D341Med (cell line): ENCODE results near the gene OSBPL1A.
"Not testable (repeated sequence)": the region's sequence is repeated elsewhere in the genome, so short reads cannot be mapped to it uniquely, and the experiment has no call there.

Experiments used
- DNase-seq: peaks from one replicate; pipeline ENCODE4 v3.0.0; 2012; ENCODE audit warnings: low spot score

Gene OSBPL1A

GRCh38 chr18:24397131-24397693, 412 bp downstream of the OSBPL1A start:
- peak; percentile 80 for DNase-seq

DNA sequence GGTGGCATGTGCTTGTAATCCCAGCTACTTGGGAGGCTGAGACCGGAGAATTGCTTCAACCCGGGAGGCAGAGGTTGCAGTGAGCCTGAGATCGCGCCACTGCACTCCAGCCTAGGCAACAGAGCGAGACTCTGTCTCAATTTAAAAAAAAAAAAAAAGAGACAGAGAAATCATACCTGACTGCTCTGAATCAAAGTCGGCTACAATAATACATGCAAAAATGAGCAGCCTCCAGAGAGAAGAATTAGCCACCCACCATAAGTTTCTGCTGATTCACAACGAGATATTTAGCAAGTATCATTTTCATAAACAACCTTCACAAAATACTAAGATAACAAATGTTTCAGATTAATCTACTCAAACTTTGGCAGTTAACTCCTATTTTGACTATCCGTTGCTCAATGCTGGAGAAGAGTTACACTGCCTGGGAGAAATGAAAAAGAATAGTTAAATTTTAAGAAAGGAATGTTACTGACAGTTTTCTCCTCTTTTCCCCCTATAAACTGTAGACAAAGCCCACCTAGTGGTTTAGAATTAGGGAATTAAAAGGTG, 1.5 kb downstream of the OSBPL1A start:
- no peak for DNase-seq

GRCh38 chr18:24395049-24395795, 2.4 kb downstream of the OSBPL1A start:
- no peak for DNase-seq

GRCh38 chr18:24388957-24389356, 8.7 kb downstream of the OSBPL1A start:
- DNase-seq = no peak

- DNase-seq = no peak
These were observed 10.9 kb downstream of the OSBPL1A start for GRCh38 chr18:24386681-24387080.

DNA sequence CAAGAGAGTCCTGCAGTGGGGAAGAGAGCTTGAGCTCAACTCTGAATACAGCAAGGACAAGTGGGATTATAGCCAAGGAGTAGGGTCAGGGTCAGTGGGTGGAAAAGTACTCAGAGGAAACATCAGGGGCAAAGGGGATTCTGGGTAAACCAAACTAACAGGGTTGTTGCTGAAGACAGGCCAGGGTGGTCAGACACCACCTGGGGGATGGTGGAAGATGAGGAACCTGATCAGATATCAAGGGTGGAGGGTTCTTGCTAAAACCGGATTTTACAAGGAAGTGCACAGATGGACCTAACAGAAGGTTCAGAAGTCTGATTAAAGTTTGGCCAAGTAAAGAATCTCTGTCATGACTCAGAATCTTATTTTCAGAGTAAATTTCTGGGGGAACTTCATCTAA, 16.5 kb downstream of the OSBPL1A start:
- DNase-seq = no peak

DNA sequence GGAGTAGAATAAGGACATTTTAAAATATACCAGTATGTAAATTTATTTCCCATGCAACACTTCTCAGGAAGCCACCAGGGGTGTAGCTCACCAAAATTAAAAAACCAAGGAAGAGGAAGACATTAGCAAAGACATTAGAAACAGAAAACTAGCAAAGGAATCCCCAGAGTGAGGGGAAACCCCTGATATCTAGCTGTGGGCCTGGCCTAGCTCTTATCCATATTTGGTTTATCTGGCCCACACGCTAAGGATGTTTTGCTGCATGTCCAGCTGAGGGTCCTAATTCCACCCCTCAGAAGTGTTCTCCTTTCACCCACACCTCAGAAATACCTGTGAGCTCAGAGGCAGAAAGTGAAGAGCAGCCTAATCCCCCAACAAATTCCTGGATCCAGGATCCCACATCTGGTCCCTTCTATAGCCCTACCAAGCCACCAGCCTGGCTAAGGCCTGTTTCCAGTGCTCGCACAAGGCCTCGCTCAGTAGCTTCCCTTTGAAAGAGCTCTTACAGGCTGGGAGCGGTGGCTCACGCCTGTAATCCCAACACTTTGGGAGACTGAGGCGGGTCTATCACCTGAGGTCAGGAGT, 17.4 kb downstream of the OSBPL1A start:
- DNase-seq = no peak

GRCh38 chr18:24378598-24378997, 19.0 kb downstream of the OSBPL1A start:
- DNase-seq = no peak

DNA sequence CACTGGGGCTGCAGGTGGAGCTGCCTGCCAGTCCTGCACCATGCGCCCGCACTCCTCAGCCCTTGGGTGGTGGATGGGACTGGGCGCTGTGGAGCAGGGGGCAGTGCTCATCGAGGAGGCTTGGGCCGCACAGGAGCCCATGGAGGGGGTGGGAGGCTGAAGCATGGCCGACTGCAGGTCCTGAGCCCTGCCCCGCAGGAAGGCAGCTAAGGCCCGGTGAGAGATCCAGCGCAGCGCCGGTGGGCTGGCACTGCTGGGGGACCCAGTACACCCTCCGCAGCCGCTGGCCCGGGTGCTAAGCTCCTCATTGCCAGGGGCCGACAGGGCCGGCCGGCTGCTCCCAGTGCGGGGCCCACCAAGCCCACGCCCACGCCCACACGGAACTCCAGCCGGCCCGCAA, 21.1 kb downstream of the OSBPL1A start:
- DNase-seq = not testable (repeated sequence)

- DNase-seq = no peak
These were observed 24.3 kb downstream of the OSBPL1A start for GRCh38 chr18:24373328-24373727.

DNA sequence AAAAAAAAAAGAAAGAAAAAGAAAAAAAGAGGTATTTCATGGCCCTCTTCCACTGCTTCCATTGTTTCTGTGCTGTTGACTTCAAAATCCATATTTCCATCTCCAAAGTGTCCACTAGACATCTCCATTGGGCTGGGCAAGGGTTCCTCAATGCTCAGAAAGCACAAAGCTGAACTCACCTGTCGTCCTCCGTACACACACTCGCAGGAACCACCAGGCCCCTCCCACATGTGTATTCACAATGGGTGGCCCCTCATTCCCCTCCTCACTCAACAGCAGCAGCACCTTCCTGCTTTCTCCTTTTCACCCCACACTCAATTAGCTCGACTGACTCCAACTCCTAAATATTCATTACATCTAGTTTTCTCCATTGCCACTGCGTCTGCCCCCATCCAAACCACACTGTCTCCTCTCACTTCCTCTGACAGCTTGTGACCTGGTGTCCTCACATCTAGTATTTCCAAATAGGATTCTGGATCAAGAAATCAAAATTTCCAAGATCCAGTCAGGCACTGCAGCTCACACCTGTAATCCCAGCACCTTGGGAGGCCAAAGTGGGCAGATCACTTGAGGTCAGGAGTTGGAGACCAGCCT, 25.2 kb downstream of the OSBPL1A start:
- DNase-seq = no peak

GRCh38 chr18:24370120-24370519, 27.5 kb downstream of the OSBPL1A start:
- peak; percentile 56 for DNase-seq

DNA sequence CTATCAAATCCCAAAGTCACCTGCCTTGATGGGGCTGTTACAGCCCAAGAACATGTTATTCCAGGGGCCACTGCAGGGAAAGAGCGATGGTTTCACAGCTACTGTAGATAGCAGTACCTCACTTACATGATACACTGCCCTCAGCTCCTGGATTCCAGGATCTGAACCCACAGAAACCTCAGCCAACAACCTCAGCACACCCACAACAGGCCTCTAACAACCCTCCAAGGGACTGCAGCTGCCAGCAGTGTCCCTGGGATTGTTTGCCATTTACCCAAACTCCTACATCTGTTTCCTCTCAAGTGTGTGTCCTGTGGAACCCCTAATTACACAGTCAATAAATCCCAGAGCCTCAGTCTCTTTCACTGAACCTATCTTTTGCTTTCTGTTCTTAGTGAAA, 28.2 kb downstream of the OSBPL1A start:
- no peak for DNase-seq

- DNase-seq = no peak
These were observed 28.9 kb downstream of the OSBPL1A start for GRCh38 chr18:24368749-24369148.

- DNase-seq = no peak
These were observed 31.3 kb downstream of the OSBPL1A start for GRCh38 chr18:24366328-24366727.

- DNase-seq = no peak
These were observed 33.4 kb downstream of the OSBPL1A start for GRCh38 chr18:24364177-24364576.

- no peak for DNase-seq
These were observed 34.9 kb downstream of the OSBPL1A start for GRCh38 chr18:24362757-24363156.

- not testable (repeated sequence) for DNase-seq
These were observed 37.7 kb downstream of the OSBPL1A start for GRCh38 chr18:24359787-24360530.

DNA sequence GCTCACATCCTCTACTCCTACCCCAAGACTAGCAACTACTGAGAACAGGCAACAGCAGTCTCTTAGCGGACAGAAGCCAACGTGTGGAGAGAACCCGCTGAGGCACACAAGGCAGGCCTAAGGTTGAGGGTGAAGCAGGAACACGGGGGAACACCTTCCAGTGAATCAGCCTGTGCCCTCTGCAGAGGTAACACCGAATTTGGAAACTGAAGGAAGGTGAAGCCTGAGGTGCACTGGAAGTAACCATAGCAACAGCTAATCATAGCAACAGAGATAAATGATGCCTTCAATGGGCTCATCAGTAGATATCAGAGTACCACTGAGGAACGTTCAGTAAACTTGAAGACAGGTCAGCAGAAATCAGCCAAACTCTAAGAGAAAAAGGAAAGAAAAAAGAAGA, 43.3 kb downstream of the OSBPL1A start:
- DNase-seq = no peak

GRCh38 chr18:24346254-24346653, 51.4 kb downstream of the OSBPL1A start:
- DNase-seq = no peak

- DNase-seq = no peak
These were observed 53.1 kb downstream of the OSBPL1A start for GRCh38 chr18:24344509-24344908.

DNA sequence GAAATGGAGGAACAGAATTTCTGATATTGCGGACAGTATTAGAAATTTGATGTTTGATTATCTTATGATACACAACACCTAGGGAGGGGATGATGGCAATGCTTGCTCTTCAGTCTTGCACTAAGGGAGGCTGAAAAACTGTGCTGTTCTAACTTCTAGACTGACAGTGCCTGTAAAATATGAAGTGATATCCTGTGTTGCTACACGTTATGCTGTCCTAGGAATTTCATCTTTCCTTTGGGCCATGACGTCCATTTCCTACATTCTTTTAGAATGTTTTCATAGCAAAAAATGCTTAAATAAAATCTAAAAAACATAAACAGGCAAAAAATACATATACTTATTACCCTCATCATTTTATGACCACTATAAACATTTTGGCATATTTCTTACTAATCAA, 55.3 kb downstream of the OSBPL1A start:
- DNase-seq = no peak
